Stomach (tissue), 4 donors: ENCODE data around the gene NCK1.

Source experiments
- CTCF ChIP-seq, 7 experiments: fragments of 450-650 bp in 4 of 7; fragments of 200-600 bp in 3 of 7; sonication (generic) in 3 of 7; IDR thresholded peaks; one replicate each; pipeline ENCODE4 v1.5.1; 2016 to 2019; ENCODE audit warnings: antibody characterized with exemption in 7 of 7, control low read depth in 2 of 7, mild to moderate bottlenecking in 1 of 7
- EP300 ChIP-seq: sonication (generic); formaldehyde crosslinking; IDR thresholded peaks from one replicate; pipeline ENCODE4 v1.6.1; 2017; ENCODE audit warnings: antibody characterized with exemption
- POLR2A ChIP-seq, 4 donors: fragments of 450-650 bp; IDR thresholded peaks; one replicate each; pipeline ENCODE4 v1.6.1; 2016; ENCODE audit warnings: antibody characterized with exemption in 4 of 4, control low read depth in 2 of 4, mild to moderate bottlenecking in 1 of 4, moderate library complexity in 1 of 4
- POLR2AphosphoS5 ChIP-seq, 3 donors: sonication (generic); formaldehyde crosslinking; IDR thresholded peaks; one replicate each; pipeline ENCODE4 v1.6.1; 2016; ENCODE audit warnings: antibody characterized with exemption in 3 of 3

GRCh38 chr3:136989781-136990524 lies 127.9 kb downstream of the NCK1 start:
- TF ChIP-seq CTCF (IDR thresholded peaks at IDR 0.05) (no peak), POLR2A (IDR thresholded peaks at IDR 0.05) (no peak), POLR2AphosphoS5 (IDR thresholded peaks at IDR 0.05) (no peak), EP300 (no peak)
